HEK293 (cell line): Measurements from ENCODE around the gene RASD2.
A peak's percentile ranks its signal among the peaks of the same experiment; 100 is the strongest.

Experiments
- CTCF ChIA-PET: fragments of 350-600 bp; formaldehyde crosslinking; extraction: SDS; loops from one replicate; lab custom pipeline; 2021; ENCODE audit warnings: antibody characterized with exemption; lab: Yijun Ruan, JAX
- POLR2A ChIA-PET: fragments of 300-600 bp; formaldehyde crosslinking; extraction: SDS; loops from one replicate; lab custom pipeline; 2020; ENCODE audit warnings: antibody characterized with exemption, inconsistent platforms; lab: Yijun Ruan, JAX
- H3K27ac ChIP-seq: fragments of 200-500 bp; sonication (Bioruptor generic); 2 replicates; pipeline ENCODE4 v1.5.1; 2014; ENCODE audit warnings: low read depth, low read length, control low read depth, inconsistent platforms; ENCODE audit errors: extremely low read depth
- H3K36me3 ChIP-seq, 2 experiments: fragments of 200-500 bp in 1 of 2; sonication (Bioruptor generic) in 1 of 2; 1 replicate in 1 of 2; 2 replicates in 1 of 2; pipeline ENCODE4 v1.5.1; 2014 to 2017; ENCODE audit warnings: inconsistent platforms in 2 of 2, low read length in 2 of 2; ENCODE audit not compliant: control insufficient read depth in 2 of 2, insufficient read depth in 1 of 2
- H3K4me1 ChIP-seq: fragments of 200-500 bp; sonication (Bioruptor generic); 2 replicates; pipeline ENCODE4 v1.5.1; 2014; ENCODE audit warnings: mild to moderate bottlenecking, low read length, inconsistent platforms; ENCODE audit not compliant: control insufficient read depth, insufficient read depth
- H3K4me3 ChIP-seq: 2 replicates; pipeline ENCODE4 v1.5.1; 2011; ENCODE audit warnings: low read depth, mild to moderate bottlenecking, control low read depth, low read length, moderate library complexity
- H3K9me3 ChIP-seq: fragments of 200-500 bp; sonication (Bioruptor generic); 2 replicates; pipeline ENCODE4 v1.5.1; 2014; ENCODE audit warnings: low read depth, low read length, inconsistent platforms; ENCODE audit not compliant: control insufficient read depth, insufficient read depth
- CTCF ChIP-seq: fragments of 450-650 bp; formaldehyde crosslinking; IDR thresholded peaks from 2 replicates; pipeline ENCODE4 v1.5.1; 2016; ENCODE audit warnings: missing biosample characterization, missing genetic modification characterization
- GLIS1 ChIP-seq: fragments of 450-650 bp; formaldehyde crosslinking; IDR thresholded peaks from 2 replicates; pipeline ENCODE4 v1.5.1; 2016; ENCODE audit warnings: missing biosample characterization, missing genetic modification characterization
- IKZF3 ChIP-seq: fragments of 450-650 bp; IDR thresholded peaks from 2 replicates; pipeline ENCODE4 v1.5.0; 2018; ENCODE audit warnings: missing biosample characterization, mild to moderate bottlenecking, missing genetic modification characterization, moderate library complexity
- SCRT1 ChIP-seq: fragments of 450-650 bp; formaldehyde crosslinking; IDR thresholded peaks from 2 replicates; pipeline ENCODE4 v1.5.1; 2016; ENCODE audit warnings: missing biosample characterization, missing genetic modification characterization, borderline replicate concordance
- SCRT2 ChIP-seq: fragments of 450-650 bp; formaldehyde crosslinking; IDR thresholded peaks from 2 replicates; pipeline ENCODE4 v1.5.1; 2016; ENCODE audit warnings: missing biosample characterization, missing genetic modification characterization
- SP2 ChIP-seq: fragments of 450-650 bp; formaldehyde crosslinking; IDR thresholded peaks from 2 replicates; pipeline ENCODE4 v1.5.1; 2016; ENCODE audit warnings: missing biosample characterization, missing genetic modification characterization
- SP7 ChIP-seq: fragments of 450-650 bp; formaldehyde crosslinking; IDR thresholded peaks from 2 replicates; pipeline ENCODE4 v1.5.1; 2016; ENCODE audit warnings: missing biosample characterization, missing genetic modification characterization
- WT1 ChIP-seq: fragments of 450-650 bp; formaldehyde crosslinking; IDR thresholded peaks from 2 replicates; pipeline ENCODE4 v1.5.1; 2016; ENCODE audit warnings: missing biosample characterization, missing genetic modification characterization
- ZBTB21 ChIP-seq: fragments of 450-650 bp; formaldehyde crosslinking; IDR thresholded peaks from 2 replicates; pipeline ENCODE4 v1.5.1; 2017; ENCODE audit warnings: missing biosample characterization, missing genetic modification characterization
- ZBTB48 ChIP-seq: fragments of 450-650 bp; formaldehyde crosslinking; IDR thresholded peaks from 2 replicates; pipeline ENCODE4 v1.5.1; 2016; ENCODE audit warnings: missing biosample characterization, missing genetic modification characterization
- ZFP41 ChIP-seq: fragments of 450-650 bp; formaldehyde crosslinking; IDR thresholded peaks from 2 replicates; pipeline ENCODE4 v1.5.1; 2016; ENCODE audit warnings: missing biosample characterization, missing genetic modification characterization, borderline replicate concordance
- ZIC2 ChIP-seq: fragments of 450-650 bp; formaldehyde crosslinking; IDR thresholded peaks from 2 replicates; pipeline ENCODE4 v1.5.1; 2016; ENCODE audit warnings: missing biosample characterization, missing genetic modification characterization
- ZNF112 ChIP-seq: fragments of 450-650 bp; formaldehyde crosslinking; IDR thresholded peaks from 2 replicates; pipeline ENCODE4 v1.5.0; 2017; ENCODE audit warnings: missing biosample characterization, missing genetic modification characterization
- ZNF121 ChIP-seq: fragments of 450-650 bp; formaldehyde crosslinking; IDR thresholded peaks from 2 replicates; pipeline ENCODE4 v1.5.1; 2016; ENCODE audit warnings: missing biosample characterization, missing genetic modification characterization
- ZNF133 ChIP-seq: fragments of 450-650 bp; formaldehyde crosslinking; IDR thresholded peaks from 2 replicates; pipeline ENCODE4 v1.5.1; 2016; ENCODE audit warnings: missing biosample characterization, missing genetic modification characterization
- ZNF146 ChIP-seq: fragments of 450-650 bp; formaldehyde crosslinking; IDR thresholded peaks from 2 replicates; pipeline ENCODE4 v1.5.1; 2016; ENCODE audit warnings: missing biosample characterization, missing genetic modification characterization
- ZNF155 ChIP-seq: fragments of 450-650 bp; formaldehyde crosslinking; IDR thresholded peaks from 2 replicates; pipeline ENCODE4 v1.5.1; 2016; ENCODE audit warnings: missing biosample characterization, missing genetic modification characterization
- ZNF354C ChIP-seq: fragments of 450-650 bp; formaldehyde crosslinking; IDR thresholded peaks from 2 replicates; pipeline ENCODE4 v1.5.1; 2016; ENCODE audit warnings: missing biosample characterization, missing genetic modification characterization, low read depth, borderline replicate concordance
- ZNF362 ChIP-seq: fragments of 450-650 bp; formaldehyde crosslinking; IDR thresholded peaks from 2 replicates; pipeline ENCODE4 v1.5.1; 2016; ENCODE audit warnings: missing biosample characterization, missing genetic modification characterization
- ZNF48 ChIP-seq: fragments of 450-650 bp; formaldehyde crosslinking; IDR thresholded peaks from 2 replicates; pipeline ENCODE4 v1.5.1; 2016; ENCODE audit warnings: missing biosample characterization, missing genetic modification characterization
- ZNF560 ChIP-seq: fragments of 450-650 bp; formaldehyde crosslinking; IDR thresholded peaks from 2 replicates; pipeline ENCODE4 v1.5.1; 2017; ENCODE audit warnings: missing biosample characterization, missing genetic modification characterization, borderline replicate concordance
- ZNF626 ChIP-seq: fragments of 450-650 bp; sonication (Bioruptor Pico); formaldehyde crosslinking; IDR thresholded peaks from 2 replicates; pipeline ENCODE4 v1.5.1; 2018; ENCODE audit warnings: missing biosample characterization, missing genetic modification characterization, inconsistent platforms
- ZNF768 ChIP-seq: fragments of 450-650 bp; formaldehyde crosslinking; IDR thresholded peaks from 2 replicates; pipeline ENCODE4 v1.5.1; 2018; ENCODE audit warnings: missing biosample characterization, mild to moderate bottlenecking, missing genetic modification characterization
- ZNF785 ChIP-seq: fragments of 450-650 bp; formaldehyde crosslinking; IDR thresholded peaks from 2 replicates; pipeline ENCODE4 v1.5.1; 2016; ENCODE audit warnings: missing biosample characterization, missing genetic modification characterization
- ZNF830 ChIP-seq: fragments of 450-650 bp; IDR thresholded peaks from 2 replicates; pipeline ENCODE4 v1.5.0; 2018; ENCODE audit warnings: missing biosample characterization, missing genetic modification characterization, low read depth, mild to moderate bottlenecking, moderate library complexity

Gene RASD2

GRCh38 chr22:35542157-35542938 lies 1.7 kb downstream of the RASD2 start:
- TF ChIP-seq ZNF626 (tag by site-specific recombination) (no peak), IKZF3 (tag by site-specific recombination) (no peak), ZNF785 (tag by site-specific recombination) (no peak), ZNF830 (no peak), SCRT1 (peak; percentile 47; the same call in 1 of the 2 replicates), WT1 (peak; percentile 82), ZNF48 (tag by site-specific recombination) (no peak), SCRT2 (tag by site-specific recombination) (peak; percentile 79), ZNF362 (tag by site-specific recombination) (no peak), ZNF133 (tag by site-specific recombination) (no peak), ZFP41 (tag by site-specific recombination) (no peak), SP7 (tag by site-specific recombination) (no peak), ZNF121 (tag by site-specific recombination) (no peak), SP2 (tag by site-specific recombination) (no peak), ZBTB21 (tag by site-specific recombination) (no peak), GLIS1 (peak; percentile 7; the same call in 1 of the 2 replicates), ZNF112 (tag by site-specific recombination) (no peak), ZNF146 (tag by site-specific recombination) (no peak), ZIC2 (peak; percentile 82), ZNF354C (tag by site-specific recombination) (no peak), ZBTB48 (no peak)
- Histone ChIP-seq H3K4me1 (no peaks in the 10 kb centered on the region; the same call in 1 of the 2 replicates), H3K36me3 (no peaks in the 10 kb centered on the region), H3K4me3 (no peak overlapping the region), H3K9me3 (no peaks in the 10 kb centered on the region), H3K27ac (no peak overlapping the region)
- ChIA-PET CTCF (interaction anchor here (0.8 to 3.5 kb wide), 5 partner anchors 9 to 89 kb away, joined by 3 to 26 read pairs (median 8); no protein-coding TSS in a partner anchor), POLR2A (interaction anchor here (1.1 to 2.1 kb wide), 3 partner anchors 11 to 47 kb away, joined by 3 to 11 read pairs (median 3); no protein-coding TSS in a partner anchor)

- Histone ChIP-seq H3K27ac (no peak overlapping the region), H3K36me3 (no peaks in the 10 kb centered on the region), H3K4me3 (no peak overlapping the region), H3K9me3 (no peaks in the 10 kb centered on the region), H3K4me1 (no peaks in the 10 kb centered on the region; the same call in 1 of the 2 replicates)
- ChIA-PET CTCF (no interaction called here), POLR2A (no interaction called here)
- TF ChIP-seq ZNF155 (no peak), CTCF (tag by site-specific recombination) (0 out of 2 replicates have a peak, but pooled peaks have one; percentile 4), ZNF768 (tag by site-specific recombination) (peak; percentile 63), IKZF3 (tag by site-specific recombination) (0 out of 2 replicates have a peak, but pooled peaks have one; percentile 19), ZNF560 (tag by site-specific recombination) (no peak)
Measured at GRCh38 chr22:35542939-35543516, 2.4 kb downstream of the RASD2 start.
